Epidermal melanocyte (primary cell): ENCODE results near the gene MIA.
"Not testable (repeated sequence)": the region's sequence is repeated elsewhere in the genome, so short reads cannot be mapped to it uniquely, and the experiment has no call there.

Experiments
- DNase-seq: peaks from one replicate; pipeline ENCODE4 v3.0.0; 2011; ENCODE audit warnings: low spot score; ENCODE audit not compliant: insufficient read length

Gene MIA

DNA sequence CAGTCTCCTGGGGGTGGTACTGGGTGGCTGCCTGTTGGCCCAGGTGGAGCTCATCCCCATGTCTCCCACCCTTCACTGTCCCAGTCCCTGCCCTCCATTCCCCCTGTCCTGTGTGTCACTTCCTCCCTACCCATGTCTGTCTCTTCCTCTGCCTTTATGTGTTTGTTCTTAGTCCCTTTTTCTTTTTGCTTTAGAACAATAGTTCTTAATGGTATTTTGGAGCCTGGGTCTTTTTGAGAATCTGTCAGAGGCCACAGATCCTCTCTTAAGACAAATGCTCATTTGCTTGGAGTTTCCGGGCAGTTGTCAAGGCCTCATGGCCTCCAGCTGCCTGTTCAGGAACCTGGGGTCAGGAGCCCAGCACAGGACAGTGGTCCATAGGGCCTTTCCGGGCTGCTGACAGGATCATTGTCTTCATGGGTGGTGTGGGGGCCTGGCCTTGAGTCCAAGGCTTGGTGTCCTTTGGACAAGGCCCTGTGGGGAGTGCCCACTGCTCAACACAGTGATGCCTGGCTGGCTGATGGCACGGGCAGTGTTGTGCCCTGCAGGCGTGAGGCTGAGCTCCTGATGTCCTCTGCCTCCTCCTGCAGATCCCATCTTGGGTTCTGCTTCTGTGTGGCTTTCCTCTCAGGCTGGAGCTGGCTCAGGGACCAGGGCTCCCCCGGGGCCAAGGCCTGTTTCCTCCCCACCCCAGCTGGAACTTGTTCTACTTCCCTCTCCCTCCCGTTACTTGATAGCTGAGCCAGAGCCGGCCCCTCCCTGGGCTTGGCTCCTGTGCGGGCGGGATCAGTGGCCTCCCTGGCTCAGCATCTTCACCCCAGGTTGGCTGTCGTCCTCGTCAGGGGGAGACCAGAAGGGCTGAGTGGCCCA lies 27.2 kb downstream of the MIA start:
- DNase-seq, result no peak

- no peak for DNase-seq
These were observed 28.0 kb downstream of the MIA start for GRCh38 chr19:40803170-40803856.

DNA sequence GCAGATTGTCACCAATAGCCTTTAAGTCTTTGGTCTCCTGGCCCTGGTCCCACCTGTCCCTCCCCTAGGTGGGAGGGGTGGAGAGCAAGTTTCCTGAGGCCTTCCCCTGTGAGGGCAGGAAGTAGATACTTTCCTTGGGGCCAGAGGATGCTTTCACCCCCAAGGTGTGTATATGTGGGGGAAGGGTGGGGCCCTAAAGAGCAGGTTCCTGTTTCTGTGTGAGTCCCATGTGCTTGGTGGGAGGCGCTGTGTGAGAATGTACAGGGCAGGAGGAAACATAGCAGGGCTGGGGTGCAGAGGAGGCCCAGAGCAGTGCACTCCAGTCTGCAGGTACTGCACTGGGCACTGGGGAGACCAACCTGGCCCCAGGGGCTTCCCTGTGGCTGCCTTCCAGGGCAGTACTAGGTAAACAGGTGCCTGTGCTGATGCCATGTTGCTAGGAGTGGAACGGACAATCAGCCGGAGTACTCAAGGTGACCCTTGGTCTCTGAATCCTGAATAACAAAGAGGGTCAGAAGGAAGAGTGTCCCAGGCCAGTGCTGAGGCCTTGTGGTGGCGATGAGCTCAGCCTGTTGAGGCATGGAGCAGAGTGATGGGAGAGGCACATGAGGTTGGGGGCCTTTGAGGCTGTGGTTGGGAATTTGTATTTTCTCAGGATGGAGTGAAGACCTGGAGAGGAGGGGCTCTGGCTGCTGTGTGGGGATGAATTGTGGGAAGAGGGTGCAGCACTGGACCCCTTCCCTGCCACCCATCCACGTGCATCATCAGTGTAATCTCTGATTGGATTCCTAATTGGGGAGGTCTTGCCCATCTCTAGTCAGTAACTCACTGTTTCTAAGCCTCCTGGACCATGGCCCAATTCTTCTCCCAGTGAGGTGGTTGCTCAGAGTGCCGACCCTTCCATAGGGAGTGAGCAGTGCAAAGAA lies 28.8 kb downstream of the MIA start:
- DNase-seq, result no peak

- no peak for DNase-seq
These were observed 29.5 kb downstream of the MIA start for GRCh38 chr19:40804783-40805242.

DNA sequence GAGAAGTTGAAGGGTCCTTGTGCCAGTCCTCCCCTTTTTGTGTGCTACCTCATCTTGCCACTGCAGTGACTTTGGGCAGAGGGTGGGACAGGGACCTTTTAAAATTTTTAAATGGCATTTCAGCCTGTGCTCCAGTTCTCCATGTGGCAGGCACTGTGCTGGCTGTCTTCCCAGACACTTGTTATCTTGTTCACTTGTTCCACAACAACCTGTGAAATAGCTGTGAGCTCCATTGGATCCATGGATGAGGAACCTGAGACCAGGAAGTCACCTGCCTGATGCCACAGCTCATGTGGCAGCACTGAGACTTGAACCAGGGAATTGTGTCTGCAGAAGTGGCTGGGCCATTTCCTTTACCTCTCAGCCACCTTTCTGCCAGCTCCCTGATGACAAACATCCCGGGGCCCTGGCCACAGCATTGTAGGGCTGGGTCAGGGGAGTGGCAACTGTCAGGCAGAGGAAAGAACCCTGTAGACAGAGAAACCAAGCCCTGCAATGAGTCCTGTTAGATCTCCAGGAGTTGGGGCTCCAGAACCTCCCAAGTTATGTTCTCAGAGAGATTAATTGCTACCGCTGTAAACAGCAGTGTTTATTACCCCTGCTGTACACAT lies 30.0 kb downstream of the MIA start:
- no peak for DNase-seq

- DNase-seq, result peak; percentile 94
These were observed 31.3 kb downstream of the MIA start for GRCh38 chr19:40806423-40807146.

DNA sequence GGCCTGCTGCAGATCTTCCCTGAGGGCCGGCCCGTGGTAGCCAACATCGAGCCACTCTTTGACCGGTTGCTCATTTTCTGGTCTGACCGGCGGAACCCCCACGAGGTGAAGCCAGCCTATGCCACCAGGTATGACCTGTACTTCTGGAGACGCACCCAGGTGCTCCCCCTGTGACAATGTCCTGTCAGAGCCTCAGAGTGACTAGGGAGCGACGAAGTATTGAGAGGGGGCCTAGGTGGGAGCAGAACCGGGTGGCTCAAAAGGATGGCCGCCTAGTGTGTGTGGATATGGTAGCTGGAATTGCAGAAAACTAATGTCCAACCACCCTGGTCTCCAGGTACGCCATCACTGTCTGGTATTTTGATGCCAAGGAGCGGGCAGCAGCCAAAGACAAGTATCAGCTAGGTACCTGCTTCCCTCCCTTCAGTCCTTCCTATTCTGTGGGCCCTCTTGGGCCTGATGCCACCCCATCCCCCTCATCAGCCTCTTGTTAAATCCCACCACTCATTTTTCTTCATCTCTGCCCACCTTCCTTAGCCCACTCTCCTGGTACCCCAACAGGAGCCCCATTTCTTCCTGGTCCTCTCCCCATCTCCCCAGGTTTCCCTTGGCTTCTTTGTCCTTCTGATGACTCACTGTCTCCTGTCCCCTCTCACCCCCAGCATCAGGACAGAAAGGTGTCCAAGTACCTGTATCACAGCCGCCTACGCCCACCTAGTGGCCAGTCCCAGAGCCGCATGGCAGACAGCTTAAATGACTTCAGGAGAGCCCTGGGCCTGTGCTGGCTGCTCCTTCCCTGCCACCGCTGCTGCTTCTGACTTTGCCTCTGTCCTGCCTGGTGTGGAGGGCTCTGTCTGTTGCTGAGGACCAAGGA lies 32.1 kb downstream of the MIA start:
- DNase-seq, result no peak

DNA sequence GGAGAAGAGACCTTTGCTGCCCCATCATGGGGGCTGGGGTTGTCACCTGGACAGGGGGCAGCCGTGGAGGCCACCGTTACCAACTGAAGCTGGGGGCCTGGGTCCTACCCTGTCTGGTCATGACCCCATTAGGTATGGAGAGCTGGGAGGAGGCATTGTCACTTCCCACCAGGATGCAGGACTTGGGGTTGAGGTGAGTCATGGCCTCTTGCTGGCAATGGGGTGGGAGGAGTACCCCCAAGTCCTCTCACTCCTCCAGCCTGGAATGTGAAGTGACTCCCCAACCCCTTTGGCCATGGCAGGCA lies 32.7 kb downstream of the MIA start:
- DNase-seq, result no peak

- no peak for DNase-seq
These were observed 33.2 kb downstream of the MIA start for GRCh38 chr19:40808497-40808896.

DNA sequence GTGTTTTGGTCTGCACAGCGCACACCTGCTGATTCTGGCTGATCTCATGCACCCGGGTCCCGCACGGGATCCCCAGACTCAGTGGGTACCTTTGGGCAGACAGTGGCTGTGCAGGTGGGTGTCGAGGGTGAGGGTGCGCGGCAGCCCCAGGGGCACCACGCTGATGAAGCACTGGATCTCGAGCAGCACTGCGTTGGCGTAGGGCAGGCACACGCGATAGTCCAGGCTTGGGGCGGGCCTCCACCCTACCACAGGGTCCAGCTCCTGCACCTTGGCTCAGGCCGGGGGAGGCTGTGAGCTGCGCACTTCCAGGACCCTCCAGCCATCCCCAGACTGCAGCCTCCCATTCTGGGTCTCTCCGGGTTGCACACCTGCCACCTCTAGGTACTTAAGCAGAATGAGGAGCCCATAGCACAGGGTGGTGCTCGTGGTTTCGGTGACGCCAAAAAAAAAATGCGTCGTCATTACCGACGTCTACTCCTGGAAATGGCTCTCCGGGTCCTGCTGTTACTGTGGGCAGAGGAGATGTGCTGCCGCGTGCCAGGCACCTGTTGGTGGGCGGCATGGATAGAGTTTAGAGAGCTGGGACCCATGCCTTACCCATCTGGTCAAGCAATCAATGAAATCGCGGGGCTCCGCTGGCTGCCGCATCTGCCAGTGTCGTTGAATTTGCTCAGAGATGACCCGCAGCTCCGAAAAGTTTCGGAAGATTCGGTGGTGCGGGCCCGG lies 34.2 kb downstream of the MIA start:
- DNase-seq, result no peak

DNA sequence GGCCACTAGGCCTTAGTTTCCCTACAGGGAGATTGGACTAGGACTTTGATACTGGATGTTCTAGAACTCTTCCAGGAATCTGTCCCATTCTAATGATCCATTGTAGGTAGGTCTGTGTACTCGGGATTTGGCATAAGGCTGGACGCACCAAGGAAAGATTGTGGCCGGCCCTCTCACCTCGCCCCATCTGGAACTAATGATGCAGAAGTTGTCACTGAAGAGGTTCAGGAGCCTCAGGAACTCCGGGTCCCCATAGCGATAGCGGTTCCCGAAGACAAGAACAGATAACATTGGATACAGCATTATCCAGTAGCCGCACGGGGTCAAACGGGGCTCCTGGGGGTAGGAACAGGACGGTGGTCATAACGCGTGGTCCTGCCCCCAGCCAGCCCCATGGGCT lies 34.8 kb downstream of the MIA start:
- DNase-seq, result no peak

DNA sequence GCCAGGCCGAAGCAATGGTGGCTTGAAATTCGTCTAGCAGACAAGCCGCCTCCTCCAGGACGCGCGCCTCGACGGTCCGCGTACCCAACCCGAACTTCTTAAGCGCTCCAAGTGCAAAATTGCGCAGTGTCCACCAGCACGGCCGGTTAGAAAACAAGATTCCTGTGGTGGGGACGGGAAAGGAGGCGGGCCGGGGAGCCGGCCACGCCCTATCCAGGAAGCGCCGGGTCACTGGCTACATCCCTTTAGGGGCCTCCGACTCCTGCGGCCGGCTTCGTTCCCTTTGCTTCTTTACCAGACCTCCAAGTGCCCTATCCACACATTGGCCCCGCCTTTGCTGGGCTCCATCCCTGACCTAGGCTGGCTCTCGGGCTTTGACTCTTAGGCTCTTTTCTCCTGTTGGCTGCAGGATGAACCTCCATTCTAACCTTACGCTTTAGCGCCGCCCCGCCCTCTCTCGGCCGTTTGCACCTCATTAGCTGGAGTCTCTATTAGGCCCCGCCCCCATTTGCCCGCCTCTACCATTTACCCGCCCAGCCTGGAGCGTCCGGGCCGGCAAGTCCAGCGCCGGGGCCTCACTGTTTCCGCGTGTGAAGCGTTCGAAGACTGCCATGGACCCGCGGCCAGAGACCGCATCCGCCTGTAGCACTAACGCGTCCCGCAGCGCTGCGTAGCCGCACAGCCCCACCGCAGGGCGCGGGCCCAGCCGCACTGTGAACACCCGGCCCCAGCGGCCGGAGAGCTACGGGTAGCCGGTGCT lies 35.5 kb downstream of the MIA start:
- not testable (repeated sequence) for DNase-seq

DNA sequence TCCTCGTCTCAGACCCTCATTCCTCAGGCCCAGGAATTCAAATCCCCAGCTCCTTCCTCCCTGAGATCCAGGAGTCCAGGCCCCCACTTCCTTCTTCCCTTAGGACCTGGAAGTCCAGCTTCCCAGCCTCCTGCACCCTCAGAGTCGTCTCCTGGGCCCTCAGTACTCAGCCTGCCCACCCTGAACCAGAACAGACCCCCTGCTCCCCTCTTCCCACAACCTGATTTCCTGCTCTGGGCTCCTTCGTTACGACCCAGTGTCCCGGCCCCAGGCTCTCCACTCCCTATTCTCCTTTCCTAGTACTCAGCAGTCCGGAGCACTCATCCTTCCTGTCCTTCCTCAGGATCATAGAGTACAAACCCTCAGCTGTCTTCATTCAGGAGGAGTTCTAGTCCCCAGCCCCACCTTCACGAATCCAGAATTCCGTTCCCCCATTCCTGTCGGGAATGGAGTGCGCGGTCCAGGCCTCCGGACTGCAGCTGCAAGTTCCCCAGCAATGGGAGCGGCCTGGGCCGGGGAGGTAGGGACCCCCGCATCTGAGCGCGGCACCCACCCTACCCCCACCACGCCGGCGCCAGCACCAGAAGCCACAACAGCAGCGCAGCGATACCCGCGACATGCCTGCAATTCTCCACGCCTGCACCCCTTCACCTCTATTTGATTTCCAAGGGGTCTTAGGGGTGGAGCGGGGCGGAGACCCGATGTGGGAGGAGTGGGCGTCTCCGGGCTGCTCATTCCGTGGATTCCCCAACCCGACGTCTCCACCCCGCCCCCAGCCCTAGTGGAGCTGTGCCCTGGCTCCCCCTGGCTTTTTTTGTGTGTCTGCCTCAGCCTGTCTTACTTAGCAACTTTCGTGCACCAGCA lies 36.4 kb downstream of the MIA start:
- no peak for DNase-seq

- DNase-seq, result not testable (repeated sequence)
These were observed 37.2 kb downstream of the MIA start for GRCh38 chr19:40812571-40812970.

- no peak for DNase-seq
These were observed 37.9 kb downstream of the MIA start for GRCh38 chr19:40813182-40813581.

GRCh38 chr19:40815223-40815622 lies 39.9 kb downstream of the MIA start:
- no peak for DNase-seq
